Hematopoietic multipotent progenitor cell treated with erythropoietin and hydrocortisone succinate and interleukin-3 and kit ligand, for 15 days (in vitro differentiated cells): ENCODE results near the gene RRN3.
"Not testable (repeated sequence)": the region's sequence is repeated elsewhere in the genome, so short reads cannot be mapped to it uniquely, and the experiment has no call there.

Experiments
- DNase-seq: peaks from one replicate; pipeline ENCODE4 v3.0.0-alpha.2; 2015; ENCODE audit warnings: low spot score

The RRN3 gene

GRCh38 chr16:15096583-15096972, 2.5 kb upstream of the RRN3 start:
- DNase-seq, result not testable (repeated sequence)

- not testable (repeated sequence) for DNase-seq
These were observed 509 bp downstream of the RRN3 start for GRCh38 chr16:15093571-15093954.

GRCh38 chr16:15090663-15091269, 3.3 kb downstream of the RRN3 start:
- not testable (repeated sequence) for DNase-seq

GRCh38 chr16:15082788-15083187, 11.3 kb downstream of the RRN3 start:
- DNase-seq, result not testable (repeated sequence)

- DNase-seq, result not testable (repeated sequence)
These were observed 13.2 kb downstream of the RRN3 start for GRCh38 chr16:15080883-15081282.

GRCh38 chr16:15076161-15076560, 17.9 kb downstream of the RRN3 start:
- not testable (repeated sequence) for DNase-seq

GRCh38 chr16:15073101-15073500, 21.0 kb downstream of the RRN3 start:
- no peak for DNase-seq

GRCh38 chr16:15071916-15072769, 21.9 kb downstream of the RRN3 start:
- not testable (repeated sequence) for DNase-seq

- not testable (repeated sequence) for DNase-seq
These were observed 23.1 kb downstream of the RRN3 start for GRCh38 chr16:15071013-15071412.

- DNase-seq, result not testable (repeated sequence)
These were observed 27.4 kb downstream of the RRN3 start for GRCh38 chr16:15066690-15067089.

- not testable (repeated sequence) for DNase-seq
These were observed 28.1 kb downstream of the RRN3 start for GRCh38 chr16:15065961-15066360.

GRCh38 chr16:15062085-15062810, 31.8 kb downstream of the RRN3 start:
- DNase-seq, result not testable (repeated sequence)

- DNase-seq, result no peak
These were observed 34.7 kb downstream of the RRN3 start for GRCh38 chr16:15059324-15059723.

GRCh38 chr16:15057681-15058417, 36.2 kb downstream of the RRN3 start:
- DNase-seq, result no peak

- no peak for DNase-seq
These were observed 38.7 kb downstream of the RRN3 start for GRCh38 chr16:15055141-15056053.

- DNase-seq, result no peak
These were observed 39.5 kb downstream of the RRN3 start for GRCh38 chr16:15054357-15055140.

- no peak for DNase-seq
These were observed 40.2 kb downstream of the RRN3 start for GRCh38 chr16:15053904-15054303.

GRCh38 chr16:15052747-15053476, 41.2 kb downstream of the RRN3 start:
- DNase-seq, result no peak

- no peak for DNase-seq
These were observed 42.6 kb downstream of the RRN3 start for GRCh38 chr16:15051387-15051951.
